CD4-positive, alpha-beta T cell treated with Interleukin-10 for 1 hour (primary cell): ENCODE data around the gene CCDC15.
A peak's percentile ranks its signal among the peaks of the same experiment; 100 is the strongest.
"Not testable (repeated sequence)": the region's sequence is repeated elsewhere in the genome, so short reads cannot be mapped to it uniquely, and the experiment has no call there.

ENCODE experiments used
- DNase-seq: peaks from one replicate; pipeline ENCODE4 v3.0.0-alpha.2; 2020

CCDC15 gene

DNA sequence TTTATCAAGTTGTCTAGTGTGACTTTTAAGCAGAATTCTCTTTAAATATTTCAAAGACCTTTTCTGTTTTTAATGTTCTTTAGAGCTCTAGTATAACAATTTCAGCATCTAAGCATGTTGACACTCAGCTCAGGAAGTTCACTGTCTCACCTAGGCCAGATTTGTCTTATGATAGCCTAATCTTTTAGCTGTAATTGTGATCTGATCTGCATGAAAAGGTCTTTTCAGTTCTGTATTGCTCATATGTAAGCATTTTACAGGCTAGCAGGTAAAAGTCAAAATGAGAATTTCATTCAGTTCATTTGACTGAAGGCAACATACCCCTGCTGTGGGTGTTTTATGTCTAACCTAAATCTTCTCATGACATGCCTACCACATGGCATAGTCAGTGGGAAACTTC is 62.4 kb downstream of the CCDC15 start:
- no peak for DNase-seq

DNA sequence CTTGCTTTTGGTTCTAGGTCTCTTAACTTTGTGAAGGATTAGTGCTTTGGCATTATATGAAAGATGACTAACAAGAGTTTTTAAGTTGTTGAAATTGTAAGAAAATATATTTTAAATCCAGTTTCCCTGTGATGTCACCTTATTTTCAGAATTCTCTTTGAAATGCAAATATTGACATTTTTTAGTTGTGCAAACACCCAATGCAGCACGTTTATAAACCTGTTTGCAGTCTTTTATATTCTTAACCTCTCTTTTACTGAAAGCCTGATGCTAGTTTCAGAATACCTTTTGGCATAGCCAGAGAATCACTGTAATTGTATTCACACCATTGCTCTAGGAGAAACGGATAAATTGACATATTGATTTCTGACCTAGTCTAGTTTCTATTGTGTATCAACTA is 66.3 kb downstream of the CCDC15 start:
- no peak for DNase-seq

DNA sequence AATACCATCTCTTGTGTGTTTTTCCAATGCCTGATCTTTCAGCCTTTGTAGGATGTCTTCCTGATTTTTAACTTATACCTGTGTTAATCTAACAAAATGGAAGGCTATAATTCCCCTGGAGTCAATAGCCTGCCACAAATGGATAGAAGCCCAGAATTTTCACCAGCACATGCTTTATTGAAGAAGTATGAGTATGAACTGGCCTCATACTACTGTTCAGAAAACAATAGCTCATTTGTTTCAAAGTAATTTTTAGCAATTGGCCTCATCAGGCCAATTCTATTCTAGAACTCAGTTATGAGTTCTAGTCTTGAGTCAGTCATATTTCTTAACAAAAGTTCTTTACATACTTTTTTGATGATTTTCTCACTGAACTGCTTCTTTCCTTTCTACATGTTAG is 68.5 kb downstream of the CCDC15 start:
- DNase-seq, result no peak

DNA sequence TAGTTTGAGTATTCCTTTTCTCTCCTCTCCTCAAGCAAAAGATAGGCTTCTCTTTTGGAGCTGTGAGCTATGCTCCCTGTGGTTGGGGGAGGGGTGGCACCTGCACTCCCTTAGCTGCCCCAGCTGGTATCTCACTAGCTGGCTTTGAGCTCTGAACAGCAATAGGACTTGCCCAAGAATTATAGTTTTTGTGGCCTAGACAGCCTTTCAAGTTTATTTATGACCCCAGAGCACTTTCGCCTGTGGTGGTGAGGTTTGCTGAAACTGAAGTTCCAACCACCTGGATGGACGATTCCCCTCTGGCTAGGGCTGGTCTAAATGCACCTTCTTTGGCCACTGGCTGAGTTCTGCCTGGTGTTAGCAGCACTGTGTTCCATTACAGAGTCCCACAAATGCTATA is 72.0 kb downstream of the CCDC15 start:
- DNase-seq, result no peak

DNA sequence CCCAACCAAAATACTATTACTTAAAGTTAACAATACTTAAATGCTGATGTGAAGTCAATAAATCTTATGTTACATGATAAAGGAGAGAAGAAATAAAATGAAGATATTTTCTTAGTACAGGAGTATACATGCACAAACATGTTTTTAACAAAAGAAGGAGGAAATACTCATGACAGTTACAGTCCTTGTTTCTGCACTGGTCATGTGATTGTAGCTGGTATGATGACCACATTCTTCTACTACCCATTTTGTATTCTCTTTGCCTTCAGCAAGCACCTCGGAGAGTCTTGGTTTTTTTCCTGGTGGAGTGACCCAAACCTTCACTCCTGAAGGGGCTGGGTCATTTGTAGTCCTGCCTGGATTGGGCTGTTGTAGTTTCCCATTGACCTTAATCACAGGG is 75.4 kb downstream of the CCDC15 start:
- DNase-seq, result not testable (repeated sequence)

DNA sequence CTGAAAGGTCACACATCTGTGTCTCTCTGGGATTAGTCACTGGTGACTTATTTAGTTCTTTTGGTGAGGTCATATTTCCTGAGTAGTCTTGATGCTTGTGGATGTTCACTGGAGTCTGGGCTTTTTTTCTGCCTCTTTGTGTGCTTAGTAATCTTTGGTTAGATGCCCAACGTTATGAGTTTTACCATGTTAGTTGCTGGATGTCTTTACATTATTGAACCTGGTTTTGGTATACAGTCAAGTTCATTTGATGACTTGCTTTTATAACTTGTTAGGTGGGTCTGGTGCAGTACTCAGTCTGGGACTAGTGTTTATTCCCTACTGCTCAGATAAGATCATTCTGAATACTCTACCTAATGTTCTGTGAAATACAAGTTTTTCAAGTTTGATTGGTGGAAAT is 82.9 kb downstream of the CCDC15 start:
- DNase-seq, result no peak

DNA sequence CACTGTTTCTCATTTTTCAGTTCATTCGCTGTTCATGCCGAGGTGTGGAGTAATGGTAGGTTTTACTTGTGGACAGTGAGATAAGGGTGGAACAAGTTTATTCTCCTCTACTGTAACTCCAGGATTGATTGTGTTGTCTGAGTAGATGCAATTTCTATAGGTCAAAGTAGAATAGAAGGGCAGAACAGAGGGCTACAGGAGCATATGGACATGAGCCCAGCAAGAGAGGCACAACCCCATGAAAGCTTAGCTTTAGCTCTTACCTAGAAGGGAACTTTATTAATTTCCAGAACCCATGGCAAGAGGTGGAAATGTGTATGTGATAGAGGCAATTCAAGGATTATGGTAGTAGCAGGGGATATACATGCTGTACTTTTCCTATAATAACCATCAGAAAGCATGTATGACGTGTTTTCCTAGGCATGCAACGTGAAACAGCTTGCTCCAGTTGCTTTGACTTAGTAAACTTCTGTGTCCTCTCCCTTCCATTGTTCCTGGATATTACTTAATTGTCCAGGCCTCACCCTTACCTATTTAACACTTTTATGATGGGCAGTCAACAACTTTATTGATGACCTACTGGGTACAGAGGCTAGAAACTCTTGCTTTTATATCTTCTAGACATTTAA is 95.3 kb downstream of the CCDC15 start:
- DNase-seq, result no peak

DNA sequence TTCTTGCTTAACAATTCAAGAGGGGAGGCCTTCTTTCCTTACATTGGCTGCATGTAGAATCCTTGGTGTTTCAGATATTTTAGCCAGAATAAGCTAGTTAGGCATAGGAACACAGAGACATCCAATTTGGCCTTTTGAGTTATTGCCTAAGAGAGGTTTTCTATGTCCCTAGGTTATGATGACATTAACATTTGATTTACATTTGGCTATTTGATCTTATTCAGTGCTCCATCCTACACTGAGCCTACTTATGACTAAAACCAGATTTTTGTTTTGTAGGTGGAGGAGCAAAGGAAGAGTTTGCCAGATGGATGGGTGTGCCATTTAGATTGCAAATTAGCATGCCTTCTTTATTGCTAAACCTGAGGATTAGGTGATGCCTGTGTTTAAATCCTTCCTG is 98.0 kb downstream of the CCDC15 start:
- no peak for DNase-seq

DNA sequence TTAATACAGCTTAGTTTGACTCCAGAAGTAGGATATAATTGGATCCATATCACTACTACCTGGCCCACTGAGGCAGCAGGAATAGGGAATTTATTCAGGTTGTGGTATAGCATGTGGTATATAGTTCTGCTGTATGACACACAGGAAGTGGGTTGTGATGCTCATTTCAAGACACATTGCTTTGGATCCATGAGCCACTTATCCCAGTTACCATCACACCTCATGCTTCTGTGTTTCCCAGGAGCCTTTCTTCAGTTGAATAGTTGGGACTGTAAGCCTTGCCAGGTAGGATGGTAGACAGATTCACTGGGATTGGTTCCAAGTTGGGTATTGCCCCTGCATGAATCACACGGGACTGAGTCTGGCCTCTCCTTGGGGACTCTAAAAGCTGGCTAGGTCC is 99.2 kb downstream of the CCDC15 start:
- DNase-seq, result no peak

DNA sequence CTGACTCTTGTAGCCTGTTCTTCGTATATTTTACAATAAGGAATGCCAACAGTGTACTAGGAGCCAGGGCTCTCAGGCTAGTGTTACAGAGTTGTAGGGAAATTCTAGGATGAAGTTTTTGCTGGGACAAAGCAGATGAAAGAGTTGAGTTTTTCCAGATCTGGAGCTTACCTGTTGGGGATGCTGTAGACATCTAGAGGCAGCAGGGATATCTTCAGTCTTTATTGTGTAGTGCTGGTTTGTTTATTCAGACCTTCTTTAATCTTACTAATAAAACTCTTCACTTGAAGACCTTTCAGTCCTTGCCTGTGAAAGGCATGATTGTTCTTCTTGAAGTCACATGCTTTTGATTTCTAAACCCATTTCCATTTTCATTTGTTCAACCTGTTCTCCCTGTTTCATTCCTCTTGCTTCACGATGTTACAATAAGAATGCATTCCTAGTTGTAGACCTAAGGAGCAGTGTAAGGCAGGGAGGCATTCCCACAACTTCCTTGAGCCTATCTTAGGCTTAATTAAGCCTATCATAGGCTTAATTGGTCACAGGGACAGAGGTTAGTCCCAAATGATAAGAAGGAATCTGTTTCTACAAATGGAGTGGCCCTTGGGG is 101.2 kb downstream of the CCDC15 start:
- DNase-seq, result no peak

DNA sequence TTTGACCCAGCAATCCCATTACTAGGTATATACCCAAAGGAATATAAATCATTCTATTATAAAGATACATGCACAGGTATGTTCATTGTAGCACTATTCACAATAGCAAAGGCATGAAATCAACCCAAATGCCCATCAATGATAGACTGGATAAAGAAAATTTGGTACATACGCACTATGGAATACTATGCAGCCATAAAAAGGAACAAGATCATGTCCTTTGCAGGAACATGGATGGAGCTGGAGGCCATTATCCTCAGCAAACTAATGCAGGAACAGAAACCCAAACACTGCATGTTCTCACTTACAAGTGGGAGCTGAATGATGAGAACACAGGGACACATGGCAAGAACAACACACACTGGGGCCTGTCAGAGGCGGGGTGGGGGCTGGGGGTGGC is 102.1 kb downstream of the CCDC15 start:
- DNase-seq, result not testable (repeated sequence)

DNA sequence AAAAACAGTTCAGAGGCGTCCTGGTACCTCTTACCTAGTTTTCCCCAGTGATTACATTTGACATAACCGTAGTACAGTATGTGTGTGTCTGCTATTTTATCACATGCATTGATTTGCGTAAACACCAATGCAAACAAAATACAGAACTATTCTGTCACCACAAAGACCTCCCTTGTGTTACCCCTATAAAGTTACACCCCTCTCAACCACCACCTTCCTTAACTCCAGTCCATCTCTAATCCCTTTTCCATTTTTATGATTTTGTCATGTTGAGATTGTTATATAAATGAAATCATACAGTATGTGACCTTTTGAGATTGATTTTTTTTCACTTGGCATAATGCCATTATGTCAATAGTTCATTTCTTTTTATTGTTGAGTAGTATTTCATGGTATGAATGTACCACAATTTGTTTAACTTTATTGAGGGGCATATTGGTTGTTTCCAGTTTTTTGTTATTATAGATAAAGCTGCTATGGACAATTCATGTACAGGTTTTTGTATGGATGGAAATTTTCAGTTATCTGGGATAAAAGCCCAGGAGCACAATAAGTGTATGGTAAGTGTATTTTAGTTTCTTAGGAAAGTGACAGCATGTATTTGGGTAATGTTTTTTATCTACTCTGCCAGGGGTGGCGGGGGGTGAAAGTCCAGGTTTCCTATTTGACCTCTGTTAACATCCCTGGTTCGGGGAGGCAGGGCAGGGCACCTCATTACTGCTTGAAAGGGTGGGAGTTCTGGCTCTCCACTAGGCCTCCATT is 103.1 kb downstream of the CCDC15 start:
- no peak for DNase-seq

DNA sequence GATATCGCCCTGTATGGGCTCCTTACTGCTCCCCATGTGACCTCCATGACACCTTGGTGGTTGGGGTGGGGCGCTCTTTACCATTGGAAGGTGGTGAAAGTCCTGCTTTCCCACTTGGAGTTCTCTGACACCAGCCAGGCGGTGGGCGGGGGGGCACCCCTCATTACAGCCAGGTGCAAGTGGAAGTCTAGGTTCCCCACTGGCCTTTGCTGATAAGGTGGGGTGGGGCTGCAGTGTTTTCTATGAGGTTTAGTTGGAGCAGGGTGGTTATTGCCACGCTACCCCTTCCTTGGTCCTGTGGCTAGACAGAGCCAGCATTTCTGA is 103.7 kb downstream of the CCDC15 start:
- DNase-seq, result no peak

DNA sequence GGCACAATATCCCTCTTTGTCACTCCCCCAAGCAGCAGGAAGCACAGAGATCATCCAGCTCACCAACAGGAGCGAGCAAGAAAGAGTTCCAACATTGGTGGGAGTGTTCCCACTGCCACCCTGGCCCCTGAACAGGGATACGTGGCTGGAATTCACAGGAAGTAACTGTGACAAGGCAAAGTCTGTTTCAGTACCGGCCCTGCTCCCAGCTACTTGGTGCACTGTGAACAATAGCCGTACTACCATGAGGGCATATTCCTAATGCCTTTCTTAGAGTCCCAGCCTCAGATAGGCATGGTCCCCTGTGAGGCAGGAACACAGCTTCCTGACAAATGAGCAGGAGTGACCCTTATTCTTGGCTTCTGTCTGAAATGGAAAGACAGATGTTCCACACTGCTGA is 107.3 kb downstream of the CCDC15 start:
- no peak for DNase-seq

DNA sequence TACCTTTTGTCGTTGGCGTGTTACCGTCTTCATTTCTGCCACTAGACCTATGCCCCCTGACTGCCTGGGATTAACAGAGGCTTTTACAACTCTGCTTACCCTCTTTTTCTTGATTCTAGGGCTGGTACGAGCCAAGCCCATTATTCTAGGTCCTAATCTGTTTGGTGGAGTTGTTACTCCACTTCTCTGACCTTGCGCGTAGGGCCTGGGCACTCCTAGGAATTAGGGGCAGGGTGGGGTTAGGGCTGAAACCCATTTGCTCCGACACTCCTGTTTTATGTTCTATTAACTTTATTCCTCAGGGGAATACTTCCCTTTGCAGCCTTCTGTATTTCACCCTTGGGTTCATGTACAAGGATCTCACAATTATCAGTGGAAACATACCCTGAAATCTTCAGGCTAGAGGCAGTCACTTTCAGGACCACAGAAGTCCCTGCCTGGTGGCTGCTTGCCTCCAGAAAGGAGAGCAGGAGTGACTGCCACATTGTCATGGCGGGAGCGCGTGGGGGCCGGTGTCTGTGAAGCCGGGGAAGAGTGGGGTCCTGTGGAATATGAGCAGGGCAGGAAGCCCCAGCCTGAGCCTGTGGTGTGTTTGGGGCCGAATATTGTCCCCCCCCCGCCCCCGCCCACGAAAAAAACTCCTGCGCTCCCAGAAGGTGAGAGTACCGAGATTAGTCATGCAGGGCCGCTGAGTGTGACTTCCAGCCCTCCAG is 108.4 kb downstream of the CCDC15 start:
- no peak for DNase-seq

DNA sequence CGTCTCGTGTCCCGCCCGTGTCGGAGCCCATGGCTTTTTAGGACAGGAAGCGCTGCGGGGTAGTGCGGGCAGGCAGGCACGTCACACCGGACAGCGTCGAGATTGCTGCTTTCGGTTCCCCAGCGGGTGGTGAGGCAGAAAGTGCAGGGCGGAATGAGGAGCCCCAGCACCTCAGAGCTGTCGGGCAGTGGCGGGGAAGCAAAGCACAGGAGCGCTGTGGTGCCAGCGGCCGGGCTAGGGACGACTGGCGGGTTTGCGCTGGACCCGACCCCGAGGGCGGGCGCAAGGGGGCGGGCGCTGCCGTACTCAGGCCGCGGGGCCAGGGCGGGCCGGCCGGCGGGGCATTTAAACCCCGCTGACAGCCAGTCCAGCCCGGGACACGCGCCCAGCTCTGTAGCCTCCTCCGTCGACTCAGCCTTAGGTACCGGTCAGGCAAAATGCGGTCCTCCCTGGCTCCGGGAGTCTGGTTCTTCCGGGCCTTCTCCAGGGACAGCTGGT is 109.0 kb downstream of the CCDC15 start, which contains the start of gene SLC37A2:
Gene SLC37A2, plus strand, starts transcription at position 375 of the 498 bp plus-strand sequence. Its CDS starts 63 bp downstream, at position 438.
- DNase-seq, result peak; percentile 48

DNA sequence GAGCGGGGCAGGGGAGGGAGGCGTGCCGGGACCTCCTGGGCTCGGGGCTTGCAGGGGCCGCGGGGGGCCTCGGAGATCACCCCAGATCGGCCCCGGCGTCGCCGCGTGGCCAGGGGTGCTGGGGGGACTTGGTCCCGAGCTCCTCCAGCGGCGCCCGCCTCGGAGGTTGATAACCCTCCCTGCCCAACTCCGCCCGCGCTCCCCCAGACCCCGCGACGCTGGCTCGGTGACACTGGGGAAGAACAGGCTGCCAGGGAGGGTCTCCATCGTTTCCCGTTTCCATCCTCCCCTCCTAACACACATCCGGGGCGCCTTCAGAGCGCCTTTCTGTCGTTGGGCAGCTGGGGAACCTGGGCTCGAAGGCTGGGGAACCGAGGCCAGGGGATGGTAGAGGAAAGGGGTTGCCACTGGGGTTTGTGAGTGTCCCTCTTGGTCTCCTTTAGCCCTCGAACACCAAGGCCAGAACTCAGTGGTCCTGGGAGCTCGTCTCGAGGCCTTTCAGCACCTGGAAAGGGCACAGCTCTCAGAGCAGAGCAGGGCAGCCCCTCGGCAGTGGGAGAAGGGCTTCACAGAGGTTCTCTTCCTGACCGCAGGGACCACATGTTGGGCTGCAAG is 109.5 kb downstream of the CCDC15 start:
- no peak for DNase-seq

DNA sequence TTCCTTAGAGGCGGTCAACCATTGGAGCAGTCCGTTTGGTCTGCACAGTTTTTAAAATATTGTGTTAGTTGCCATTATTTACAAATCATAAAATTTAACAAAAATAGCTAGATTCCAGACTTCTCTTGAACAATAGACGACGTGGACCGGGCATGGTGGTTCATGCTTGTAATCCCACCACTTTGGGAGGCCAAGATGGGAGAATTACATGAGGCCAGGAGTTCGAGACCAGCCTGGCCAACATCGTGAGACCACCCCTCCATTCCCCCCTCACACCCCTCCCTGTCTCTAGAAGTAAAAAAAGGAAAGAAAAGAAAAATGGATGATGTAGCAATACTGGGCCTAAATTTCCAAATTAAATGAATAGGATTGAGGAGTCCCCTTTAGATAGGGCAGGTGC is 110.1 kb downstream of the CCDC15 start:
- no peak for DNase-seq

DNA sequence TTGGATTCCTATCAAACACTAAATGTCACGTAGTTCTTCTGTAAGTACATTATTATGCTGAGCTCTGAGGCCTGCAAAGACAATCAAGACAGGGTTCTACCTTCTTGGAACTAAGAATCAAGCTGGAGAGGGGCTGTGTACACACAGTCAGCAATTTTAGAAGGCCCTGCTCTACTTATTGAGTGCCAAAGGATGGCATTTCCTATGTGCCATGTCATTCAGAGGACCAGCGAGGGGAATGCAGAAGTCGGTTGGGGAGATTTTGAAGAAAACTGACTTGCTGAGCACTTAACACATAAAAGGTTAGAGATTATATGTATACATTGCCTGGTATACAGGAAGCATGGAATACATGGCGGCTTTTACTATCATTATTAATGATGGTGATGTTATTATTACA is 114.4 kb downstream of the CCDC15 start:
- no peak for DNase-seq

DNA sequence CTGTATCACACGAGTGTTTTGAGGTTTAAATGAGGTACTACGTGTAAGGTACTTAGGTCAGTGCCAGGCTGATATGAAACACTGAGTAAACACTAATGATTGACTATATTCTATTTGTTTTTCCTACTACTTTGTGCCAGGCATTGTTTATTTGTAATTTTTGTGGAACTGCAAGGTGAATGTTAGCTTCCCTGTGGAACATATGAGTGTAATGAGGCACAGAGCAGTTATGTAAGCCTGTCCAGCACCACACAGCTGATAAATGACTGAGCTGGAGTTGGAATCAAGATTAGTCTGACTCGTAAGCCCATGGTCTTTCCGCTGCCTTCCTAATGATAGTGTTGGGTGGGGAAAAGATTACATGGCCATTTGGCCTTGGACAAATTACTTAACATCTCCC is 115.0 kb downstream of the CCDC15 start:
- DNase-seq, result no peak

DNA sequence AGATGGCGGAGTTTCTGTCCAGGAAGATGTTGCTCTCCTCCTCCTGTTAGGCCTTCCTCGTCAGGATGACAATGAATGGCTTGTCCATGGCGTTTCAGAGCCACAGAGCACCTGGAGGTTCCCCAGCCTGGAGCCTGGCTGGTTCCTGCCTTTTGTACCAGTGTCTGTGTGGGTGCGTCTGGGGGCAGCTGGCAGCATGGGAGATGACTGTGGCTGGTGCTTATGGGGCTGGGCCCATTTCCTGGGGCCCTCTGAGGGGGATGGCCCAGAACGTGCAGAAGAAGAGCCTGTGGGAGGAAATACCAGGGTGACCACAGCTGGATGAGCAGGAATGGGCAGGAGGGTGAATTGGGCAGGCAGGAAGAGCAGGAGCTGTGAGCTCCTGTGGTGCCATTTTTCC is 115.8 kb downstream of the CCDC15 start:
- DNase-seq, result no peak

DNA sequence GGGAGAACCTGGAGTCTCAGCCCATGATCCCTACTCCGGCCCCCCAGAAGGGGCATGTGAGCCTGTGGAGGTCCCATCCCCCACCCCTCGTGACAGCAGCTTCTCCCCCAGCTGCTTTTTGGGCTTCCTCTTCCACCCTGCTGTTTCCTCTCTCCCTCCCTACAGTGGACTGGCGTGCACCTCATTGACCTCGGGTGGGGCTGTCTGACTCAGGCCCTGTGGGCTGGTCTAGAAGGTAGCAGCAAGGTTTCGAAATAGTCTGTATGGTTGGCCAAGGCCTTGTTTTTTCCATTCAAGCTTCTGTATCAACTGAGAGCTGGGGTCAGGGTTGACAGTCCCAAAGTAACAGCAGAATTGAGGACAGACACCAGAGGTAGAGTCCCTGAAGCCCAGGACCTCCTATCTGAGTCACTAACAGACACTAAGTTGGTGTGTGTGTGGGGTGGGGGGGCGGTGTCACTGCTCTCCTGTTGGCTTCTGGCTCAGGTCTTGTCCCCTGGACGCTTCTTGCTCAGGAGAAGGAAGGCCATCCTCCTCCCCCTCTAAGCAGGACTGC is 116.8 kb downstream of the CCDC15 start:
- peak; percentile 14 for DNase-seq

DNA sequence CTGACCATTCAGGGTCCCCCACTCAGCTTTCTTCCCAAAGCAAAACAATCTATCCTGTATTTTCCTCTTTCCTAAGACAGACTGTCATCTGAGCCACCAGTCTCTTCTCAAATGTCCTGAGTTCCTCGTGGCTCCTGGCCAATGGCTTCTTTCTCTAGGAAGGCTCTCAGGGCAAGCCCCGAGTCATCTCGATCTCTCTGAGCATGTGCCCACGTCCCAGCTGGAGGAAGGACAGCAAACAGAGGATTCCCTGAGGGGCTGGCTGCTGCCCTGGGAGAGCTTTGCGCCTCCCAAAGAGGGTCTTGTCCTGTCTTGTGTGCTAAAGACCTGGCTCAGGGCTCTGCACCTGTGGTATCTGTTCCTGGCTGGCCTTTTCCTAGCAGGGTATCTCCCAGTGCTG is 117.4 kb downstream of the CCDC15 start:
- no peak for DNase-seq
